Epithelial cell of proximal tubule (primary cell): ENCODE results near the gene TERT. TPM values are rescaled to one million over a fixed set of nuclear protein-coding genes. Genes with fewer than 3 reads are reported as not detected.

Experiments
- DNase-seq: peaks from one replicate; pipeline ENCODE4 v3.0.0-alpha.2; 2011; ENCODE audit warnings: low read depth
- H3K4me3 ChIP-seq: 2 replicates; pipeline ENCODE4 v1.5.1; 2011; ENCODE audit warnings: low read depth, mild to moderate bottlenecking, low read length
- total RNA-seq: library from RNA; depleted of rRNA; stranded (reverse); fragments of >200 nt; gene quantifications from 2 replicates; pipeline ENCODE4 v1.2.3, GENCODE V29; 2015
- TF ChIP-seq, protein P1 (sequence below): conservative IDR thresholded peaks from 2 replicates; pipeline ENCODE4 v1.5.1; 2012; ENCODE audit warnings: low read depth, mild to moderate bottlenecking, low read length

Gene TERT
- total RNA-seq, 1 donor from 2014 or later, result not detected

DNA sequence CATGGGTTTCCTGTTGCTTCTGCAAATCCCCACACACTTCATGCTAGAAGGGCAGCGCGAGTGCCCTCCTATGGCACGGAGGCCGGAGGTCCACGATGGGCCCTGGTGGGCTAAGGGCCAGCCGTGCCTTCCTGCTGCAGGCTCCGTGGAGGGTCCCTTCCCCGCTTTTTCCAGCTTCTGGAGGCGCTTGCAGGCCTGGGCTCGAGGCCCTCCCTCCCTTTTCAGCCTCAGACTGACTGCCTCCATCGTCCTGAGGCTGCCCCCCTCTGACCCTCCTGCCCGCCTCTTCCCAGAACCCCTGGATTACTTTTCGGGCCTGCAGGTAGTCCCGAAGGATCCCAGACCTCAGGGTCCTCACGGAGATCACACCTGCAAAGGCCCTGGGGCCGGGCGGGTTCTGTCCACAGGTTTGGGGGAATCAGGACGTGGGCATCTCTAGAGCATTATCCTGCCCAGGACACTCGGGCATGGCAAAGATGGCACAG is 3.2 kb upstream of the TERT start:
- DNase-seq, result no peak
- no peak overlapping the region for H3K4me3 ChIP-seq
- TF ChIP-seq, protein P1, sequence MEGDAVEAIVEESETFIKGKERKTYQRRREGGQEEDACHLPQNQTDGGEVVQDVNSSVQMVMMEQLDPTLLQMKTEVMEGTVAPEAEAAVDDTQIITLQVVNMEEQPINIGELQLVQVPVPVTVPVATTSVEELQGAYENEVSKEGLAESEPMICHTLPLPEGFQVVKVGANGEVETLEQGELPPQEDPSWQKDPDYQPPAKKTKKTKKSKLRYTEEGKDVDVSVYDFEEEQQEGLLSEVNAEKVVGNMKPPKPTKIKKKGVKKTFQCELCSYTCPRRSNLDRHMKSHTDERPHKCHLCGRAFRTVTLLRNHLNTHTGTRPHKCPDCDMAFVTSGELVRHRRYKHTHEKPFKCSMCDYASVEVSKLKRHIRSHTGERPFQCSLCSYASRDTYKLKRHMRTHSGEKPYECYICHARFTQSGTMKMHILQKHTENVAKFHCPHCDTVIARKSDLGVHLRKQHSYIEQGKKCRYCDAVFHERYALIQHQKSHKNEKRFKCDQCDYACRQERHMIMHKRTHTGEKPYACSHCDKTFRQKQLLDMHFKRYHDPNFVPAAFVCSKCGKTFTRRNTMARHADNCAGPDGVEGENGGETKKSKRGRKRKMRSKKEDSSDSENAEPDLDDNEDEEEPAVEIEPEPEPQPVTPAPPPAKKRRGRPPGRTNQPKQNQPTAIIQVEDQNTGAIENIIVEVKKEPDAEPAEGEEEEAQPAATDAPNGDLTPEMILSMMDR, result no peak

DNA sequence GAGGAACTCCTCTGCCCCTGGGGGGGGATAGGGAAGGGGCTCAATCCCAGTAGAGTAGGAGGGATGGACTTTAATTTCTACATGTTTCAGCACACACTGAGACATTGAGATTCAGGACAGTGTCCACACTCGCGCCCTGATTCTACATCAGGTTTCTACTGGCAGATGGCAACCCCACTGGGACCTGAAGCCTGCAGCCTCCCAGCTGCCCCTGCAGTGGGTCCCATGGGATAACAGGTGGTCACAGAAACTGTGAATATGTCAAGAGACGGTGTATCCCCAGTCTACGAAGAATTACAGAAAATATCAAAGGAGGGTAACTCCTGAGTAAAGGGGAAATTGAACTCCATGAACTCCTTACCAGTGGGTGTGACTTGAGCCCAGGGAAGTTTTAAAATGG is 2.4 kb upstream of the TERT start:
- no peak overlapping the region for H3K4me3 ChIP-seq
- TF ChIP-seq, protein P1, result no peak
- DNase-seq, result no peak

DNA sequence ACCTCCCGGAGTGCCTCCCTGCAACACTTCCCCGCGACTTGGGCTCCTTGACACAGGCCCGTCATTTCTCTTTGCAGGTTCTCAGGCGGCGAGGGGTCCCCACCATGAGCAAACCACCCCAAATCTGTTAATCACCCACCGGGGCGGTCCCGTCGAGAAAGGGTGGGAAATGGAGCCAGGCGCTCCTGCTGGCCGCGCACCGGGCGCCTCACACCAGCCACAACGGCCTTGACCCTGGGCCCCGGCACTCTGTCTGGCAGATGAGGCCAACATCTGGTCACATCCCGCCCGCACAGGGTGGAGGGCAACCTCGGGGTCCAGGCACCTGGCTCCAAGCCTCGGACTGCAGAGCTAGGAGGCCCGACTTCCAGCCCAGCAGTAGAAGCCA is 776 bp upstream of the TERT start:
- TF ChIP-seq, protein P1, result no peak
- H3K4me3 ChIP-seq, result no peak overlapping the region
- DNase-seq, result no peak

DNA sequence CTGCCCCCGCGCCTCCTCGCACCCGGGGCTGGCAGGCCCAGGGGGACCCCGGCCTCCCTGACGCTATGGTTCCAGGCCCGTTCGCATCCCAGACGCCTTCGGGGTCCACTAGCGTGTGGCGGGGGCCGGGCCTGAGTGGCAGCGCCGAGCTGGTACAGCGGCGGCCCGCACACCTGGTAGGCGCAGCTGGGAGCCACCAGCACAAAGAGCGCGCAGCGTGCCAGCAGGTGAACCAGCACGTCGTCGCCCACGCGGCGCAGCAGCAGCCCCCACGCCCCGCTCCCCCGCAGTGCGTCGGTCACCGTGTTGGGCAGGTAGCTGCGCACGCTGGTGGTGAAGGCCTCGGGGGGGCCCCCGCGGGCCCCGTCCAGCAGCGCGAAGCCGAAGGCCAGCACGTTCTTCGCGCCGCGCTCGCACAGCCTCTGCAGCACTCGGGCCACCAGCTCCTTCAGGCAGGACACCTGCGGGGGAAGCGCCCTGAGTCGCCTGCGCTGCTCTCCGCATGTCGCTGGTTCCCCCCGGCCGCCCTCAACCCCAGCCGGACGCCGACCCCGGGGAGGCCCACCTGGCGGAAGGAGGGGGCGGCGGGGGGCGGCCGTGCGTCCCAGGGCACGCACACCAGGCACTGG is 548 bp downstream of the TERT start:
- DNase-seq, result no peak
- H3K4me3 ChIP-seq, result no peak overlapping the region
- TF ChIP-seq, protein P1, result no peak

DNA sequence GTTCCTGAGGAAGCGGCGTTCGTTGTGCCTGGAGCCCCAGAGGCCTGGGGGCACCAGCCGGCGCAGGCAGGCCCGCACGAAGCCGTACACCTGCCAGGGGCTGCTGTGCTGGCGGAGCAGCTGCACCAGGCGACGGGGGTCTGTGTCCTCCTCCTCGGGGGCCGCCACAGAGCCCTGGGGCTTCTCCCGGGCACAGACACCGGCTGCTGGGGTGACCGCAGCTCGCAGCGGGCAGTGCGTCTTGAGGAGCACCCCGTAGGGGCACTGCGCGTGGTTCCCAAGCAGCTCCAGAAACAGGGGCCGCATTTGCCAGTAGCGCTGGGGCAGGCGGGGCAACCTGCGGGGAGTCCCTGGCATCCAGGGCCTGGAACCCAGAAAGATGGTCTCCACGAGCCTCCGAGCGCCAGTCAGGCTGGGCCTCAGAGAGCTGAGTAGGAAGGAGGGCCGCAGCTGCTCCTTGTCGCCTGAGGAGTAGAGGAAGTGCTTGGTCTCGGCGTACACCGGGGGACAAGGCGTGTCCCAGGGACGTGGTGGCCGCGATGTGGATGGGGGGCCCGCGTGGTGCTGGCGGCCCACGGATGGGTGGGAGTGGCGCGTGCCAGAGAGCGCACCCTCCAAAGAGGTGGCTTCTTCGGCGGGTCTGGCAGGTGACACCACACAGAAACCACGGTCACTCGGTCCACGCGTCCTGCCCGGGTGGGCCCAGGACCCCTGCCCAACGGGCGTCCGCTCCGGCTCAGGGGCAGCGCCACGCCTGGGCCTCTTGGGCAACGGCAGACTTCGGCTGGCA is 1.3 kb downstream of the TERT start:
- no peak overlapping the region for H3K4me3 ChIP-seq
- no peak for DNase-seq
- TF ChIP-seq, protein P1, result no peak

DNA sequence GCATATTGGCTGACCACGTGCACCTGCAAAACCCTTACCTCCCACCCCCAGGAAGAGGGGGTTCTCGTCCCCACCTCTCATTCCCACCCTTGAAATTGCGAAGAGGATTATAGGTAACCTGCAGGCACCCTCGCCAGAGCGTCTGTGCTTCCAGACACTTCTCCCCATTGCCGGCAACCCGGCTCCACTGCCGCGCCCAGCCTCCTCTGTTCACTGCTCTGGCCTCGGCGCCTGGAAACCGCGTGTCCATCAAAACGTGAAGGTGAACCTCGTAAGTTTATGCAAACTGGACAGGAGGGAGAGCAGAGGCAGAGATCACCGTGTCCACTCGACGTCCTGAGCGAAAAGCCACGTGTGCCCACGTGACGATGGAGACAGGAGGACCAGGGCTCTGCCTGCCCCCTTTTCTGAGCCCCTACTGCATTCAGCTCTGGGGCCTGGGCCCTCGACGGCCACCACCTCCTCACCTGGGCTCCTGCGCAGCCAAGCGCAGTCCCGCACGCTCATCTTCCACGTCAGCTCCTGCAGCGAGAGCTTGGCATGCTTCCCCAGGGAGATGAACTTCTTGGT is 1.9 kb downstream of the TERT start:
- TF ChIP-seq, protein P1, result no peak
- DNase-seq, result no peak
- no peak overlapping the region for H3K4me3 ChIP-seq
